Prostate gland (tissue), 2 donors: ENCODE results near the gene FBXO9. TPM values are rescaled to one million over a fixed set of nuclear protein-coding genes. Genes with fewer than 3 reads are reported as not detected.

Experiments used
- DNase-seq: peaks from one replicate; pipeline ENCODE4 v3.0.0-alpha.2; 2019; ENCODE audit warnings: low spot score
- H3K27ac ChIP-seq, 2 donors: fragments of 200-600 bp; sonication (generic); 2 replicates each; pipeline ENCODE4 v1.5.1; 2017 to 2019
- H3K27me3 ChIP-seq: fragments of 200-600 bp; sonication (generic); replicated peaks from 2 replicates; pipeline ENCODE4 v1.5.1; 2019; ENCODE audit not compliant: insufficient read depth
- H3K36me3 ChIP-seq, 2 donors: fragments of 200-600 bp; sonication (generic); 1 replicate in 1 of 2; 2 replicates in 1 of 2; pipeline versions ENCODE4 v1.5.1 to v1.8.1; 2017 to 2019
- H3K4me1 ChIP-seq: fragments of 200-600 bp; sonication (generic); replicated peaks from 2 replicates; pipeline ENCODE4 v1.5.1; 2019
- H3K4me3 ChIP-seq, 2 donors: fragments of 200-600 bp; sonication (generic); 2 replicates each; pipeline ENCODE4 v1.5.1; 2017 to 2019
- H3K9me3 ChIP-seq: fragments of 200-600 bp; sonication (generic); 2 replicates; pipeline ENCODE4 v1.5.1; 2017
- CTCF ChIP-seq, 4 experiments: fragments of 200-600 bp in 2 of 4; fragments of 450-650 bp in 2 of 4; sonication (generic) in 2 of 4; IDR thresholded peaks; 1 replicate in 3 of 4; 2 replicates in 1 of 4; pipeline ENCODE4 v1.5.1; 2016 to 2019; ENCODE audit warnings: antibody characterized with exemption in 4 of 4, mild to moderate bottlenecking in 2 of 4, moderate library complexity in 2 of 4
- POLR2A ChIP-seq: fragments of 450-650 bp; IDR thresholded peaks from one replicate; pipeline ENCODE4 v1.6.1; 2016; ENCODE audit warnings: antibody characterized with exemption, mild to moderate bottlenecking
- POLR2AphosphoS5 ChIP-seq: sonication (generic); formaldehyde crosslinking; IDR thresholded peaks from one replicate; pipeline ENCODE4 v1.6.1; 2017; ENCODE audit warnings: antibody characterized with exemption
- WGBS: methylation state at CpG from one replicate; pipeline ENCODE4 v1.1.5; 2018; 5-methylcytosine and 5-hydroxymethylcytosine counted together
- intact Hi-C: fragments of 100-400 bp; cut with DNase I; formaldehyde crosslinking; loops from one replicate; pipeline ENCODE4 v1.14.2; 2022
- total RNA-seq, 2 donors: library from RNA; depleted of rRNA; stranded (reverse); fragments of >200 nt; gene quantifications; one replicate each; pipeline ENCODE4 v1.1.0, GENCODE V29; 2016

Gene FBXO9
- total RNA-seq, 2 donors from 2014 or later = 55.6 to 89.2 TPM

GRCh38 chr6:53124131-53124800 lies 59.1 kb downstream of the FBXO9 start:
- Histone ChIP-seq H3K36me3 (no peaks in the 10 kb centered on the region), H3K4me3 (no peak overlapping the region), H3K27ac (no peak overlapping the region), H3K27me3 (no peaks in the 10 kb centered on the region), H3K4me1 (no peaks in the 10 kb centered on the region), H3K9me3 (no peaks in the 10 kb centered on the region)
- TF ChIP-seq CTCF (IDR thresholded peaks at IDR 0.05) = no peak
- no peak for TF ChIP-seq POLR2A
- WGBS = 92% methylated on average over 10 of the region's 10 CpGs
- intact Hi-C loops = no loop called here
- no peak for DNase-seq

- DNase-seq = no peak
- TF ChIP-seq POLR2A (no peak), CTCF (IDR thresholded peaks at IDR 0.05) (no peak), POLR2AphosphoS5 (no peak)
- 93% methylated on average over 4 of the region's 4 CpGs for WGBS
- no peaks in the 10 kb centered on the region for H3K4me1 ChIP-seq
- intact Hi-C loops = no loop called here
- H3K36me3 ChIP-seq = no peaks in the 10 kb centered on the region
- H3K27me3 ChIP-seq = no peaks in the 10 kb centered on the region
- no peaks in the 10 kb centered on the region for H3K9me3 ChIP-seq
- H3K4me3 ChIP-seq = no peak overlapping the region
- H3K27ac ChIP-seq = no peak overlapping the region
Measured at GRCh38 chr6:53125276-53125675, 60.1 kb downstream of the FBXO9 start.

- WGBS = 78% methylated on average over 5 of the region's 5 CpGs
- TF ChIP-seq CTCF (IDR thresholded peaks at IDR 0.05) (no peak), POLR2A (no peak), POLR2AphosphoS5 (no peak)
- Histone ChIP-seq H3K27ac (no peak overlapping the region), H3K4me1 (no peaks in the 10 kb centered on the region), H3K36me3 (no peaks in the 10 kb centered on the region), H3K27me3 (no peaks in the 10 kb centered on the region), H3K9me3 (no peaks in the 10 kb centered on the region), H3K4me3 (no peak overlapping the region)
- intact Hi-C loops = no loop called here
- no peak for DNase-seq
Measured at GRCh38 chr6:53128842-53129241, 63.6 kb downstream of the FBXO9 start.

- no peak for DNase-seq
- no peak for TF ChIP-seq CTCF (IDR thresholded peaks at IDR 0.05)
- Histone ChIP-seq H3K27ac (no peak overlapping the region), H3K4me1 (no peaks in the 10 kb centered on the region), H3K4me3 (no peak overlapping the region), H3K9me3 (no peaks in the 10 kb centered on the region), H3K27me3 (no peaks in the 10 kb centered on the region), H3K36me3 (no peaks in the 10 kb centered on the region)
- intact Hi-C loops = no loop called here
- 77% methylated on average over 6 of the region's 6 CpGs for WGBS
Measured at GRCh38 chr6:53130569-53131290, 65.5 kb downstream of the FBXO9 start.

- Histone ChIP-seq H3K36me3 (no peaks in the 10 kb centered on the region), H3K27ac (no peak overlapping the region), H3K9me3 (no peaks in the 10 kb centered on the region), H3K4me1 (no peaks in the 10 kb centered on the region), H3K27me3 (no peaks in the 10 kb centered on the region), H3K4me3 (no peak overlapping the region)
- DNase-seq = no peak
- intact Hi-C loops = no loop called here
- TF ChIP-seq POLR2A (no peak), POLR2AphosphoS5 (no peak), CTCF (IDR thresholded peaks at IDR 0.05) (no peak)
- 92% methylated on average over 15 of the region's 16 CpGs for WGBS
Measured at GRCh38 chr6:53133961-53134360, 68.8 kb downstream of the FBXO9 start.
